A673 (cell line): Measurements from ENCODE around the gene HIVEP1.

ENCODE experiments used
- EZH2 ChIP-seq: fragments of 200-600 bp; sonication (generic); IDR thresholded peaks from 2 replicates; pipeline ENCODE4 v1.6.1; 2017; ENCODE audit warnings: borderline replicate concordance, low read depth, mild to moderate bottlenecking, mixed read lengths, antibody characterized with exemption, low read length; ENCODE audit not compliant: poor library complexity, severe bottlenecking
- TF ChIP-seq, protein P1 (sequence below): fragments of 300-800, 200-600 bp; sonication (generic); conservative IDR thresholded peaks from 2 replicates; pipeline ENCODE4 v1.5.1; 2017; ENCODE audit warnings: low read depth, mild to moderate bottlenecking, antibody characterized with exemption, low read length, moderate library complexity, mixed read lengths

DNA sequence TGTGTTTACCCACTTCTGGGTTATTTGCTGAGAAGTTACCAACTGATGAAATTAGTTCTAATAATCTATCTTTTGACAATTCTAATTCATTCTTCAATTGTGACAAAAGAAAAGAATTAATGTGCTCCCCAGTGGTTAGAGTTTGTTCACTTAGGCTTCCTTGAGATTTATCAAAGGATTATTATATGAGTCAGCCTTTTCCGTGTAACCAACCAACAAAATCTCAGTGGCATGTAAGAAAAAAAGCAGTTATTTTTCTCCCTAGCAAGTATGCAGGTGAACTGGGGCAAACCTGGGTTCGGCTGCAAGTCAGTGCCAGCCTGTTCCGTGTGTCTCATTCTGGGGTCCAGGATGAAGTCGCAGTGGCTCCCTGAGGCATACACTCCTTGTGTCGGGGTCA, 28.8 kb upstream of the HIVEP1 start:
- no peak for TF ChIP-seq EZH2
- TF ChIP-seq, protein P1, sequence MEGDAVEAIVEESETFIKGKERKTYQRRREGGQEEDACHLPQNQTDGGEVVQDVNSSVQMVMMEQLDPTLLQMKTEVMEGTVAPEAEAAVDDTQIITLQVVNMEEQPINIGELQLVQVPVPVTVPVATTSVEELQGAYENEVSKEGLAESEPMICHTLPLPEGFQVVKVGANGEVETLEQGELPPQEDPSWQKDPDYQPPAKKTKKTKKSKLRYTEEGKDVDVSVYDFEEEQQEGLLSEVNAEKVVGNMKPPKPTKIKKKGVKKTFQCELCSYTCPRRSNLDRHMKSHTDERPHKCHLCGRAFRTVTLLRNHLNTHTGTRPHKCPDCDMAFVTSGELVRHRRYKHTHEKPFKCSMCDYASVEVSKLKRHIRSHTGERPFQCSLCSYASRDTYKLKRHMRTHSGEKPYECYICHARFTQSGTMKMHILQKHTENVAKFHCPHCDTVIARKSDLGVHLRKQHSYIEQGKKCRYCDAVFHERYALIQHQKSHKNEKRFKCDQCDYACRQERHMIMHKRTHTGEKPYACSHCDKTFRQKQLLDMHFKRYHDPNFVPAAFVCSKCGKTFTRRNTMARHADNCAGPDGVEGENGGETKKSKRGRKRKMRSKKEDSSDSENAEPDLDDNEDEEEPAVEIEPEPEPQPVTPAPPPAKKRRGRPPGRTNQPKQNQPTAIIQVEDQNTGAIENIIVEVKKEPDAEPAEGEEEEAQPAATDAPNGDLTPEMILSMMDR = no peak
